Uterus (tissue), 2 donors: ENCODE data around the gene LDLRAD4.

Source experiments
- POLR2A ChIP-seq, 2 donors: fragments of 450-650 bp; IDR thresholded peaks; one replicate each; pipeline ENCODE4 v1.6.1; 2016; ENCODE audit warnings: antibody characterized with exemption in 2 of 2, mild to moderate bottlenecking in 1 of 2, moderate library complexity in 1 of 2
- TF ChIP-seq, protein P1 (sequence below), 4 experiments: fragments of 200-600 bp in 2 of 4; fragments of 450-650 bp in 2 of 4; sonication (generic) in 2 of 4; IDR thresholded peaks; one replicate each; pipeline ENCODE4 v1.5.1; 2016 to 2019; ENCODE audit warnings: antibody characterized with exemption in 4 of 4, mild to moderate bottlenecking in 2 of 4, moderate library complexity in 1 of 4

- TF ChIP-seq, protein P1, sequence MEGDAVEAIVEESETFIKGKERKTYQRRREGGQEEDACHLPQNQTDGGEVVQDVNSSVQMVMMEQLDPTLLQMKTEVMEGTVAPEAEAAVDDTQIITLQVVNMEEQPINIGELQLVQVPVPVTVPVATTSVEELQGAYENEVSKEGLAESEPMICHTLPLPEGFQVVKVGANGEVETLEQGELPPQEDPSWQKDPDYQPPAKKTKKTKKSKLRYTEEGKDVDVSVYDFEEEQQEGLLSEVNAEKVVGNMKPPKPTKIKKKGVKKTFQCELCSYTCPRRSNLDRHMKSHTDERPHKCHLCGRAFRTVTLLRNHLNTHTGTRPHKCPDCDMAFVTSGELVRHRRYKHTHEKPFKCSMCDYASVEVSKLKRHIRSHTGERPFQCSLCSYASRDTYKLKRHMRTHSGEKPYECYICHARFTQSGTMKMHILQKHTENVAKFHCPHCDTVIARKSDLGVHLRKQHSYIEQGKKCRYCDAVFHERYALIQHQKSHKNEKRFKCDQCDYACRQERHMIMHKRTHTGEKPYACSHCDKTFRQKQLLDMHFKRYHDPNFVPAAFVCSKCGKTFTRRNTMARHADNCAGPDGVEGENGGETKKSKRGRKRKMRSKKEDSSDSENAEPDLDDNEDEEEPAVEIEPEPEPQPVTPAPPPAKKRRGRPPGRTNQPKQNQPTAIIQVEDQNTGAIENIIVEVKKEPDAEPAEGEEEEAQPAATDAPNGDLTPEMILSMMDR (IDR thresholded peaks at IDR 0.05) = no peak
- TF ChIP-seq POLR2A (IDR thresholded peaks at IDR 0.05) = no peak
Measured at GRCh38 chr18:13620818-13621445, 402.4 kb downstream of the LDLRAD4 start.
